ENCODE results near the gene ETNPPL. TPM values are rescaled to one million over a fixed set of nuclear protein-coding genes. Genes with fewer than 3 reads are reported as not detected.

ETNPPL gene
- total and polyA plus RNA-seq, 2 of the 4 experiments (the other 2 are of a cell fraction): not detected

DNA sequence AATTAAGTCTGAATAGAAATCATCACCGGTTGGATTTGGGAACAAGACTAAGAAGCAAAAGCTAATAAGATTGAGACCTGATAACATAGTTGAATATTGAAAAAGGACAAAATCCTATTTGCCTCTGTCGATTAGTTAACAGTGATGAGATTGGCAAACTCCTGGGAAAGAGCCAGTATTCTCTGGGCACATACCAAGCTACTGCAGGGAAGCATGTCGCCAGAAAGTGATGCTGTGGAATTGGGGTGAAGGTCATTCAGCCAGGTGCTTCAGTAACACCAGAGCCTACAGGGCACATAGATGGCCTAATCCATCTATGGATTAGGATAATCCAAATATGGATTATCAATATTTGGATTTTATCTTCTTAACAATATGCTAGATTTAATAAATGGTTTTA is 68.4 kb downstream of the ETNPPL start:
- Histone ChIP-seq H3K4ac (ENCODE audit: low read depth, low read length) (no peak overlapping the region), H4K5ac (ENCODE audit: low read depth, low read length) (no peak overlapping the region), H3K23ac (ENCODE audit: low read depth, low read length) (no peak overlapping the region), H2BK5ac (ENCODE audit: low read depth, low read length, poor library complexity, severe bottlenecking) (no peak overlapping the region), H4K91ac (ENCODE audit: insufficient read depth, low read depth, low read length) (no peak overlapping the region), H3K4me3 (ENCODE audit: insufficient read depth, low read depth, low read length) (no peak overlapping the region), H2BK120ac (ENCODE audit: low read depth, low read length) (no peak overlapping the region), H3K79me1 (ENCODE audit: low read depth in 1 of 2, low read length in 2 of 2) (no peaks in the 10 kb centered on the region), H3K9me3 (ENCODE audit: control insufficient read depth, insufficient read depth, low read length) (no peaks in the 10 kb centered on the region), H3K9me1 (ENCODE audit: insufficient read depth, low read length) (no peaks in the 10 kb centered on the region), H2AK5ac (ENCODE audit: low read depth, low read length) (no peak overlapping the region), H4K20me1 (ENCODE audit: insufficient read depth, low read length) (no peaks in the 10 kb centered on the region), H3K4me1 (ENCODE audit: control insufficient read depth, insufficient read depth, low read length) (no peaks in the 10 kb centered on the region), H2BK15ac (ENCODE audit: low read depth, low read length) (no peak overlapping the region), H3K18ac (ENCODE audit: low read depth, low read length) (no peak overlapping the region), H3K14ac (replicated peaks; ENCODE audit: low read depth, low read length) (no peak overlapping the region), H2AFZ (replicated peaks; ENCODE audit: low read length, poor library complexity) (no peak overlapping the region), H3K27ac (ENCODE audit: insufficient read depth, low read length) (no peak overlapping the region), H4K8ac (ENCODE audit: low read depth in 2 of 2, low read length in 2 of 2) (no peak overlapping the region), H3K56ac (ENCODE audit: extremely low read depth, insufficient read depth, low read length) (no peak overlapping the region), H3K9ac (ENCODE audit: low read depth, low read length) (no peak overlapping the region), H3K4me2 (ENCODE audit: low read depth, low read length) (no peak overlapping the region), H2AK9ac (replicated peaks; ENCODE audit: low read depth, low read length, poor library complexity) (no peak overlapping the region), H3K27me3 (ENCODE audit: control insufficient read depth, insufficient read depth, low read length) (peaks cover 1% of the 10 kb centered on the region), H2BK20ac (ENCODE audit: low read depth, low read length) (no peak overlapping the region), H3K36me3 (ENCODE audit: control insufficient read depth, insufficient read depth, low read length) (no peaks in the 10 kb centered on the region)
- no peak for TF ChIP-seq MAFK (IDR thresholded peaks at IDR 0.05; ENCODE audit: low read depth, low read length)
- TF ChIP-seq RAD21 (IDR thresholded peaks at IDR 0.05; ENCODE audit: low read length): no peak
- TF ChIP-seq NFE2L2 (IDR thresholded peaks at IDR 0.05; ENCODE audit: low read depth, low read length): no peak
- TF ChIP-seq RFX5 (IDR thresholded peaks at IDR 0.05; ENCODE audit: low read depth, low read length): no peak
- no peak for TF ChIP-seq MXI1 (IDR thresholded peaks at IDR 0.05; ENCODE audit: borderline replicate concordance, low read depth, low read length)
- no peak for TF ChIP-seq POLR2A (IDR thresholded peaks at IDR 0.05; ENCODE audit: low read depth, low read length)
- no peak for TF ChIP-seq CEBPB (IDR thresholded peaks at IDR 0.05; ENCODE audit: low read depth, low read length)
- no peak for TF ChIP-seq CHD1 (IDR thresholded peaks at IDR 0.05; ENCODE audit: low read depth, low read length)
- dilution Hi-C loops (cut with HindIII; ENCODE audit: low sequenced_read_pairs, unreplicated experiment): no loop called here
- WGBS, 2 experiments (ENCODE audit: extremely low coverage in 2 of 2, insufficient read length in 1 of 2): 67% methylated on average over 2 of the region's 3 CpGs; no CpG with 5 or more reads in 1 of the 2 experiments
- DNase-seq: no peak
- ChIA-PET CTCF (no interaction called here), POLR2A (ENCODE audit: unreplicated experiment) (no interaction called here)
- ATAC-seq (ENCODE audit: low read depth): no peak
- BruUV-seq (replicated peaks): no TSS peak
- intact Hi-C loops (cut with micrococcal nuclease): no loop called here
- in situ Hi-C loops (cut with MboI; ENCODE audit: low sequenced_read_pairs): no loop called here
